HG03378 (cell line): ENCODE results near the gene IFITM5.
"Not testable (repeated sequence)": the region's sequence is repeated elsewhere in the genome, so short reads cannot be mapped to it uniquely, and the experiment has no call there.

Source experiments
- ATAC-seq: cut with Tn5 transposase; IDR thresholded peaks from one replicate; pipeline ENCODE4 v1.9.1; 2021; ENCODE audit warnings: mild to moderate bottlenecking, moderate library complexity; ENCODE audit not compliant: unreplicated experiment

Gene IFITM5

GRCh38 chr11:299081-299891 lies at the start of gene IFITM5:
Gene IFITM5, minus strand, starts transcription at chr11:299526. Its CDS starts 36 bp downstream, at chr11:299490.
- no peak for ATAC-seq

GRCh38 chr11:346529-346928 lies 47.2 kb upstream of the IFITM5 start:
- ATAC-seq: no peak

- no peak for ATAC-seq
Measured at GRCh38 chr11:344836-345578, 45.7 kb upstream of the IFITM5 start.

- no peak for ATAC-seq
Measured at GRCh38 chr11:342328-342727, 43.0 kb upstream of the IFITM5 start.

GRCh38 chr11:340539-341512 lies 41.5 kb upstream of the IFITM5 start:
- ATAC-seq: no peak

- ATAC-seq: no peak
Measured at GRCh38 chr11:339963-340362, 40.6 kb upstream of the IFITM5 start.

- ATAC-seq: no peak
Measured at GRCh38 chr11:337711-338110, 38.4 kb upstream of the IFITM5 start.

- no peak for ATAC-seq
Measured at GRCh38 chr11:336659-337198, 37.4 kb upstream of the IFITM5 start.

GRCh38 chr11:335779-336658 lies 36.7 kb upstream of the IFITM5 start:
- ATAC-seq: no peak

GRCh38 chr11:334264-334994 lies 35.1 kb upstream of the IFITM5 start:
- ATAC-seq: no peak

- ATAC-seq: not testable (repeated sequence)
Measured at GRCh38 chr11:333616-334263, 34.4 kb upstream of the IFITM5 start.

GRCh38 chr11:332651-333480 lies 33.5 kb upstream of the IFITM5 start:
- ATAC-seq: no peak

GRCh38 chr11:331358-332060 lies 32.2 kb upstream of the IFITM5 start:
- no peak for ATAC-seq

GRCh38 chr11:330694-331357 lies 31.5 kb upstream of the IFITM5 start:
- ATAC-seq: no peak

GRCh38 chr11:330307-330693 lies 31.0 kb upstream of the IFITM5 start:
- ATAC-seq: no peak

- no peak for ATAC-seq
Measured at GRCh38 chr11:329886-330253, 30.5 kb upstream of the IFITM5 start.
